Small intestine (tissue), 7 donors: ENCODE measurements around the gene JPH4. TPM values are rescaled to one million over a fixed set of nuclear protein-coding genes. Genes with fewer than 3 reads are reported as not detected.

Experiments used
- DNase-seq, 2 donors: peaks; one replicate each; pipeline versions ENCODE4 v3.0.0 to v3.0.0-alpha.2; 2013
- FAIRE-seq: peaks from 2 replicates; lab custom pipeline; 2012; peaks lifted over from hg19 to GRCh38; lab: Jason Lieb, UNC
- H3K27ac ChIP-seq, 3 donors: one replicate each; pipeline ENCODE4 v1.5.1; 2013; ENCODE audit warnings: low read length in 2 of 3, mild to moderate bottlenecking in 2 of 3, control low read depth in 1 of 3, inconsistent platforms in 1 of 3, low read depth in 1 of 3, moderate library complexity in 1 of 3
- H3K27me3 ChIP-seq, 3 donors: one replicate each; pipeline ENCODE4 v1.6.1; 2013; ENCODE audit warnings: low read length in 3 of 3, inconsistent platforms in 1 of 3; ENCODE audit not compliant: control insufficient read depth in 3 of 3, insufficient read depth in 3 of 3
- H3K36me3 ChIP-seq, 3 donors: one replicate each; pipeline ENCODE4 v1.6.1; 2013; ENCODE audit warnings: low read length in 3 of 3, inconsistent platforms in 1 of 3, low read depth in 1 of 3, mild to moderate bottlenecking in 1 of 3, moderate library complexity in 1 of 3; ENCODE audit not compliant: control insufficient read depth in 3 of 3, insufficient read depth in 2 of 3
- H3K4me1 ChIP-seq, 3 donors: one replicate each; pipeline ENCODE4 v1.6.1; 2013; ENCODE audit warnings: low read length in 2 of 3, inconsistent platforms in 1 of 3, low read depth in 1 of 3, mild to moderate bottlenecking in 1 of 3, moderate library complexity in 1 of 3; ENCODE audit not compliant: control insufficient read depth in 3 of 3, insufficient read depth in 2 of 3
- H3K4me3 ChIP-seq, 3 donors: one replicate each; pipeline ENCODE4 v1.5.1; 2013; ENCODE audit warnings: low read length in 3 of 3, control low read depth in 1 of 3, inconsistent platforms in 1 of 3, low read depth in 1 of 3, mild to moderate bottlenecking in 1 of 3, moderate library complexity in 1 of 3
- H3K9me3 ChIP-seq, 2 donors: one replicate each; pipeline ENCODE4 v1.6.1; 2013; ENCODE audit warnings: low read depth in 1 of 2, low read length in 1 of 2; ENCODE audit not compliant: control insufficient read depth in 2 of 2, insufficient read depth in 1 of 2
- WGBS, 3 donors: extraction: QIAGEN DNeasy Blood & Tissue Kit; methylation state at CpG; one replicate each; pipeline ENCODE4 v1.1.7; 2013; 5-methylcytosine and 5-hydroxymethylcytosine counted together
- polyA plus RNA-seq, 4 donors: library from polyadenylated mRNA; stranded (reverse) in 3 of 4; unstranded in 1 of 4; fragments of 200-250 nt in 3 of 4; fragments of 120-200 nt in 1 of 4; gene quantifications; one replicate each; pipeline versions ENCODE4 v1.2.1 to v1.2.3, GENCODE V29; 2013
- donor health status: healthy with polysubstance abuse.
- donor health status: control.
- donor health status: control.
- donor health status: Bipolar disorder and iron deficiency.
- donor health status: healthy.

JPH4 gene
- polyA plus RNA-seq, 4 donors, result 0.43 to 4.0 (median 1.1) TPM; not detected in 1

DNA sequence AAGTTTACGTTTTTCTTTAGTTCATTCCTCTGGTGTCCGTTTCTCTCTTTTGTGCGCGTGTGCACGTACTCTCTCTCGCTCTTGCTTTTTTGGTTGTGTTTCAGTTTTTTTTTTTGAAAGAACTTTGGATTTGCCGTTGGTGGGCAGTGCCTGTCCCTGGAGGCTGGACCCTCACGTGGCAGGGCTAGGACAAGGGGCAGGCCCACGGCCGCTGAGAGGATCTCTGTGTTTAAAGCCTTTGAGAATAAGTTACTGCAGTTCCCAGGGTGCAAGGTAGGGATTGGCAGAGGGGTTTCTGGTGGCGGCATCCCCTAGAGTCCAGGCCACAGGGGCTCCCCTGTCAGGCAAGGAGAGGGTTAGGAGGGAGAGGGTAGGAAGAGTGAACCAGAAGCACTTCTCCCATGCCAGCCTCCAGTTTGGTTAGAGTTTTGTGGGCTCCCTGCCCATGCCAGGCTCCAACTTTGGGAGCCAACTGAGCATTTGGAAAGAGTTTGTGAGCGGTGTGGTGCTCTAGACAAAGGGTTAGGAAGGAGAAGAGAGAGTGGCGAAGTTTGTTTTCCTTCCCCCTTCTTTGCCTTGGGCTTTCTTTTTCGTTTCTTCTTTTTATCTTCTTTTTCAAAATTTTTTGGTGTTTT, 57.6 kb downstream of the JPH4 start:
- FAIRE-seq (no peak), DNase-seq (no peak)
- no peaks in the 10 kb centered on the region for H3K27me3 ChIP-seq
- H3K4me3 ChIP-seq, result no peak overlapping the region
- H3K9me3 ChIP-seq, result no peaks in the 10 kb centered on the region
- peaks cover 0 to 34% (median 0%) of the 10 kb centered on the region in 3 donors for H3K36me3 ChIP-seq
- 82 to 89% (median 85%) methylated on average over 14 of the region's 14 CpGs for WGBS, 3 donors
- H3K27ac ChIP-seq, result no peak overlapping the region
- H3K4me1 ChIP-seq, result no peaks in the 10 kb centered on the region

DNA sequence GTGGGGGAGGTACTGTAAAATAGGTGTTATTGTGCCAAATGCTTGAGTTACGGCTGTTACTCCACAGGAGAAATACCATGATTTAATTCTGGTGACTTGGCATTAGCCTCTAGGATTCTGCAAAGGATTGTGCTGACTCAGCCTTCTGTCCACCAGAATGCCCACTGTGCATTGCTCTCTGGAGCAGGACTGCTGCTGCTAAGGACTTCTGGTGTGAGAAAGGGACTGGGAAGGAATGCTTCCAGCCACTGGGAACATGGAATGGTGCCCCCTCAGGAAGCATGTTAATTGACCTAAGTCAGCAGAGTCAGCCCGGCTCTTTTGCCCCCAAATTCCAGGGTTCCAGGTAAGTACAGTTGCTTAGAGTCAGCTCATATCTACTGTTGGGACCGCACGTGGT, 59.9 kb downstream of the JPH4 start:
- DNase-seq (no peak), FAIRE-seq (no peak)
- Histone ChIP-seq H3K36me3 (peaks cover 0 to 22% (median 0%) of the 10 kb centered on the region in 3 donors), H3K27me3 (no peaks in the 10 kb centered on the region), H3K9me3 (no peaks in the 10 kb centered on the region), H3K4me3 (no peak overlapping the region), H3K4me1 (no peaks in the 10 kb centered on the region), H3K27ac (no peak overlapping the region)
- WGBS, 3 donors, result 83 to 93% (median 84%) methylated on average over 4 of the region's 4 CpGs

Other genes starting within 250 kb of the JPH4 start
- gene SLC22A17, start 225.9 kb downstream of the JPH4 start, polyA plus RNA-seq, result 10 to 100 TPM in 2 of 4 donors, 1 to 10 TPM in 1, under 1 TPM in 1; 0.67 to 36.3 (median 7.4) TPM
- gene EFS, start 213.6 kb downstream of the JPH4 start, polyA plus RNA-seq, result 10 to 100 TPM in 1 of 4 donors, 1 to 10 TPM in 1, under 1 TPM in 2; 0.54 to 11.5 (median 1.8) TPM
- not detected for gene IL25, start 206.0 kb downstream of the JPH4 start, polyA plus RNA-seq
- gene CMTM5, start 201.7 kb downstream of the JPH4 start, polyA plus RNA-seq, result under 1 TPM in 2 of 4 donors, not detected in 2; 0.61 to 0.97 TPM
- 10 to 100 TPM in 1 of 4 donors, 1 to 10 TPM in 1, under 1 TPM in 2; 0.01 to 52.1 (median 1.1) TPM for gene MYH6, start 170.5 kb downstream of the JPH4 start, polyA plus RNA-seq
- 1 to 10 TPM in 3 of 4 donors, under 1 TPM in 1; 0.37 to 8.6 (median 2.6) TPM for gene MYH7, start 143.1 kb downstream of the JPH4 start, polyA plus RNA-seq
- gene NGDN, start 109.1 kb downstream of the JPH4 start, polyA plus RNA-seq, result 10 to 100 TPM; 38.2 to 48.1 (median 45.2) TPM
- 1 to 10 TPM in 1 of 4 donors, under 1 TPM in 1, not detected in 2; 0.55 to 2.2 TPM for gene ZFHX2, start 27.0 kb downstream of the JPH4 start, polyA plus RNA-seq
- gene THTPA, start 22.5 kb downstream of the JPH4 start, polyA plus RNA-seq, result 10 to 100 TPM in 3 of 4 donors, 1 to 10 TPM in 1; 9.7 to 26.7 (median 15.5) TPM
- gene AP1G2, start 11.0 kb downstream of the JPH4 start, polyA plus RNA-seq, result 100 to 1,000 TPM in 3 of 4 donors, 10 to 100 TPM in 1; 80.4 to 376 (median 181) TPM
- 1 to 10 TPM in 1 of 4 donors, under 1 TPM in 1, not detected in 2; 0.81 to 1.1 TPM for gene DHRS2, start 57.6 kb upstream of the JPH4 start, polyA plus RNA-seq